Measurements from ENCODE around the gene TUBA1A.
A peak's percentile ranks its signal among the peaks of the same experiment; 100 is the strongest.

TUBA1A gene

GRCh38 chr12:49223590-49224369 lies 34.9 kb upstream of the TUBA1A start:
- Histone ChIP-seq H3K27ac (ENCODE audit: extremely low read depth, low read depth, low read length) (no peak overlapping the region), H3K4me1 (ENCODE audit: control insufficient read depth, insufficient read depth, low read length) (no peaks in the 10 kb centered on the region), H3K4me3 (ENCODE audit: low read depth, low read length) (no peak overlapping the region), H3K9me3 (ENCODE audit: control insufficient read depth, insufficient read depth, low read depth, low read length) (no peaks in the 10 kb centered on the region), H3K36me3 (ENCODE audit: control insufficient read depth in 2 of 2, insufficient read depth in 1 of 2, low read length in 2 of 2) (no peaks in the 10 kb centered on the region)
- CTCF ChIA-PET, result interaction anchor here (1.1 to 4.8 kb wide), 5 partner anchors 9 to 160 kb away, joined by 3 to 24 read pairs (median 9); partner anchors contain the start of gene TUBA1B
- 0 out of 2 replicates have a peak, but pooled peaks have one; percentile 11 for TF ChIP-seq ZNF121 (tag by site-specific recombination; IDR thresholded peaks at IDR 0.05)
- no peak for TF ChIP-seq ZNF768 (tag by site-specific recombination; IDR thresholded peaks at IDR 0.05)
- no peak for TF ChIP-seq ZNF433 (tag by site-specific recombination; IDR thresholded peaks at IDR 0.05; ENCODE audit: low read depth)
- POLR2A ChIA-PET, result interaction anchor here (0.6 to 5.9 kb wide), 4 partner anchors 24 to 93 kb away, joined by 4 to 27 read pairs (median 6); partner anchors contain the start of genes TUBA1A and TUBA1B

- Histone ChIP-seq H3K4me3 (ENCODE audit: low read depth, low read length) (no peak overlapping the region), H3K9me3 (ENCODE audit: control insufficient read depth, insufficient read depth, low read depth, low read length) (no peaks in the 10 kb centered on the region), H3K36me3 (ENCODE audit: control insufficient read depth in 2 of 2, insufficient read depth in 1 of 2, low read length in 2 of 2) (no peaks in the 10 kb centered on the region), H3K4me1 (ENCODE audit: control insufficient read depth, insufficient read depth, low read length) (no peaks in the 10 kb centered on the region), H3K27ac (ENCODE audit: extremely low read depth, low read depth, low read length) (no peak overlapping the region)
- no peak for TF ChIP-seq ZNF148 (tag by site-specific recombination; IDR thresholded peaks at IDR 0.05; ENCODE audit: borderline replicate concordance)
- TF ChIP-seq ZNF639 (tag by site-specific recombination; IDR thresholded peaks at IDR 0.05), result 0 out of 2 replicates have a peak, but pooled peaks have one; percentile 15
- TF ChIP-seq OSR2 (tag by site-specific recombination; IDR thresholded peaks at IDR 0.05), result no peak
- peak; percentile 76; the same call in 1 of the 2 replicates for TF ChIP-seq ZNF121 (tag by site-specific recombination; IDR thresholded peaks at IDR 0.05)
- no peak for TF ChIP-seq WT1 (tag by site-specific recombination; IDR thresholded peaks at IDR 0.05)
- no peak for TF ChIP-seq ZNF19 (tag by site-specific recombination; IDR thresholded peaks at IDR 0.05; ENCODE audit: low read depth)
- ChIA-PET POLR2A (interaction anchor here (0.6 to 5.9 kb wide), 5 partner anchors 17 to 92 kb away, joined by 3 to 27 read pairs (median 6); partner anchors contain the start of genes TUBA1A and TUBA1B), CTCF (interaction anchor here (0.6 to 4.8 kb wide), 10 partner anchors 10 to 343 kb away, joined by 3 to 24 read pairs (median 4); partner anchors contain the start of gene TUBA1B)
Observed at GRCh38 chr12:49223122-49223521, 34.2 kb upstream of the TUBA1A start.

- Histone ChIP-seq H3K4me1 (ENCODE audit: control insufficient read depth, insufficient read depth, low read length) (peaks cover under 1% of the 10 kb centered on the region), H3K4me3 (ENCODE audit: low read depth, low read length) (no peak overlapping the region), H3K36me3 (ENCODE audit: control insufficient read depth in 2 of 2, insufficient read depth in 1 of 2, low read length in 2 of 2) (no peaks in the 10 kb centered on the region), H3K9me3 (ENCODE audit: control insufficient read depth, insufficient read depth, low read depth, low read length) (no peaks in the 10 kb centered on the region), H3K27ac (ENCODE audit: extremely low read depth, low read depth, low read length) (no peak overlapping the region)
- ChIA-PET CTCF (interaction anchor here (0.6 to 4.8 kb wide), 2 partner anchors 12 to 122 kb away, joined by 3 to 24 read pairs; no protein-coding TSS in a partner anchor), POLR2A (interaction anchor here (1.0 kb wide), 1 partner anchor 90 kb away, joined by 5 read pairs; the partner anchor contains the start of gene TUBA1B)
- TF ChIP-seq PRDM10 (tag by site-specific recombination; IDR thresholded peaks at IDR 0.05), result peak; percentile 78
- no peak for TF ChIP-seq RBAK (tag by site-specific recombination; IDR thresholded peaks at IDR 0.05)
Observed at GRCh38 chr12:49220972-49221371, 32.1 kb upstream of the TUBA1A start.
